Caco-2 (cell line): Measurements from ENCODE around the gene COA5. TPM values are rescaled to one million over a fixed set of nuclear protein-coding genes. Genes with fewer than 3 reads are reported as not detected.
"Not testable (repeated sequence)": the region's sequence is repeated elsewhere in the genome, so short reads cannot be mapped to it uniquely, and the experiment has no call there.

Experiments
- BruUV-seq: library from RNA; stranded (reverse); fragments of 400-500 nt; replicated peaks from 2 replicates; lab custom pipeline; 2021; lab: Mats Ljungman, UMichigan
- CTCF ChIA-PET: fragments of 300-600 bp; sonication (Branson Sonifier 250); formaldehyde crosslinking; loops from one replicate; lab custom pipeline; 2022; ENCODE audit warnings: antibody characterized with exemption; lab: Charles Lee
- POLR2A ChIA-PET: fragments of 300-600 bp; sonication (Branson Sonifier 250); formaldehyde crosslinking; loops from one replicate; lab custom pipeline; 2022; ENCODE audit warnings: antibody characterized with exemption; lab: Charles Lee
- DNase-seq, 2 experiments: peaks; one replicate each; pipeline versions ENCODE4 v3.0.0 to v3.0.0-alpha.2; 2020 to 2022
- H3K27me3 ChIP-seq: replicated peaks from 2 replicates; pipeline ENCODE4 v1.6.0; 2011; ENCODE audit warnings: low read length; ENCODE audit not compliant: control insufficient read depth, insufficient read depth
- H3K36me3 ChIP-seq: 2 replicates; pipeline ENCODE4 v1.5.1; 2011; ENCODE audit warnings: low read length; ENCODE audit not compliant: control insufficient read depth, insufficient read depth
- H3K4me1 ChIP-seq: fragments of 250-450 bp; sonication (Bioruptor Pico); 2 replicates; pipeline ENCODE4 v1.5.1; 2020; ENCODE audit warnings: mild to moderate bottlenecking
- H3K4me3 ChIP-seq: 2 replicates; pipeline ENCODE4 v1.5.1; 2011; ENCODE audit warnings: low read depth, mild to moderate bottlenecking, control low read depth, low read length
- H3K9me3 ChIP-seq: fragments of 250-450 bp; sonication (Bioruptor Pico); 2 replicates; pipeline ENCODE4 v1.5.1; 2020; ENCODE audit warnings: mild to moderate bottlenecking, moderate library complexity
- H3K27ac Mint-ChIP-seq: one replicate; pipeline ENCODE4 v1.8.0; 2022; ENCODE audit warnings: mixed read lengths; ENCODE audit not compliant: unreplicated experiment
- H3K27me3 Mint-ChIP-seq: one replicate; pipeline ENCODE4 v1.8.0; 2022; ENCODE audit warnings: mixed read lengths; ENCODE audit not compliant: insufficient read depth, unreplicated experiment
- H3K36me3 Mint-ChIP-seq: one replicate; pipeline ENCODE4 v1.8.0; 2022; ENCODE audit warnings: mild to moderate bottlenecking, mixed read lengths; ENCODE audit not compliant: insufficient read depth, unreplicated experiment
- H3K4me1 Mint-ChIP-seq: one replicate; pipeline ENCODE4 v1.8.0; 2022; ENCODE audit warnings: low read depth, mixed read lengths; ENCODE audit not compliant: unreplicated experiment
- H3K4me3 Mint-ChIP-seq: one replicate; pipeline ENCODE4 v1.8.0; 2022; ENCODE audit warnings: mild to moderate bottlenecking, moderate library complexity, mixed read lengths; ENCODE audit not compliant: unreplicated experiment
- H3K9me3 Mint-ChIP-seq: one replicate; pipeline ENCODE4 v1.8.0; 2022; ENCODE audit warnings: mixed read lengths; ENCODE audit not compliant: unreplicated experiment
- intact Hi-C: fragments of 100-400 bp; cut with micrococcal nuclease; formaldehyde crosslinking; loops from one replicate; pipeline ENCODE4 v1.10.0; 2022; ENCODE audit not compliant: unreplicated experiment
- total RNA-seq: library from RNA; stranded (reverse); gene quantifications from 2 replicates; pipeline ENCODE4 v1.2.3, GENCODE V29; 2022
- TF ChIP-seq, protein P1 (sequence below), 2 experiments: fragments of 200-600 bp in 1 of 2; IDR thresholded peaks; 1 replicate in 1 of 2; 2 replicates in 1 of 2; pipeline versions ENCODE4 v1.5.1 to v1.8.0; 2011 to 2022; ENCODE audit warnings: antibody characterized with exemption in 1 of 2, control low read depth in 1 of 2, inconsistent platforms in 1 of 2, low read depth in 1 of 2, low read length in 1 of 2, mild to moderate bottlenecking in 1 of 2, moderate library complexity in 1 of 2; ENCODE audit not compliant: insufficient read depth in 1 of 2, severe bottlenecking in 1 of 2, unreplicated experiment in 1 of 2

COA5 gene
- total RNA-seq, 1 experiment from 2014 or later = 35.7 TPM

DNA sequence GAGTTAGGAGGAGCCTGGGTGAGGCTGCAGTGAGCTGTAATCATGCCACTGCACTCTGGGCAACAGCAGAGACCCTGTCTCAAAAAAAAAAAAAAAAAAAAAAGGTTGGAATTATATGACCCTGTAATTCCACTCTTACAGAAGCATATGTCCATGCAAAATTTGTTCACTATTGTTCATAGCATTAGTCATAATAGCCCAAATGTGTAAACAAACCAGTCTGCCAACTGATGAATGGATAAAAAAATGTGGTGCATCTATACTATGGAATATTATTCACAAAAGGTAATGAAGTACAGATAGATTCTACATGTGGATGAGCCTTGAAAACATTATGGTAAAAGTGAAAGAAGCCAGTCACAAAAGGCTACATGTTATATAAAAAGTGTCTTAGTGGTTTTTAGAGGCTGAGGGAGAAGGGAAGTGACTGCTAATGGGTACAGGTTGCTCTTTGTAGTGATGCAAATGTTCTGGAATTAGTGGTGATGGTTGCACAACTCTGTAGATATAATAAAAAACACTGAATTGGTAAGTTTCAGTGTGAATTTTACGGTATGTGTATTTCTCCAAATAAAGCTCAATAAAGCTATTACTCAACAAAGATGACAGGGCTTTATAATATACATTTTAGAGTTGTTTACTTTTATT is 9.4 kb downstream of the COA5 start:
- no TSS peak for BruUV-seq
- Histone ChIP-seq H3K4me3 (no peak overlapping the region), H3K27me3 (no peaks in the 10 kb centered on the region), H3K36me3 (no peaks in the 10 kb centered on the region), H3K4me1 (no peaks in the 10 kb centered on the region; the same call in 1 of the 2 replicates), H3K9me3 (no peaks in the 10 kb centered on the region; the same call in 1 of the 2 replicates)
- Mint-ChIP-seq H3K27me3 (no peaks in the 10 kb centered on the region), H3K4me1 (no peaks in the 10 kb centered on the region), H3K27ac (no peak overlapping the region), H3K4me3 (no peak overlapping the region), H3K9me3 (no peaks in the 10 kb centered on the region), H3K36me3 (peaks cover 59% of the 10 kb centered on the region)
- DNase-seq = no peak
- POLR2A ChIA-PET = no interaction called here
- CTCF ChIA-PET = no interaction called here
- TF ChIP-seq, protein P1, sequence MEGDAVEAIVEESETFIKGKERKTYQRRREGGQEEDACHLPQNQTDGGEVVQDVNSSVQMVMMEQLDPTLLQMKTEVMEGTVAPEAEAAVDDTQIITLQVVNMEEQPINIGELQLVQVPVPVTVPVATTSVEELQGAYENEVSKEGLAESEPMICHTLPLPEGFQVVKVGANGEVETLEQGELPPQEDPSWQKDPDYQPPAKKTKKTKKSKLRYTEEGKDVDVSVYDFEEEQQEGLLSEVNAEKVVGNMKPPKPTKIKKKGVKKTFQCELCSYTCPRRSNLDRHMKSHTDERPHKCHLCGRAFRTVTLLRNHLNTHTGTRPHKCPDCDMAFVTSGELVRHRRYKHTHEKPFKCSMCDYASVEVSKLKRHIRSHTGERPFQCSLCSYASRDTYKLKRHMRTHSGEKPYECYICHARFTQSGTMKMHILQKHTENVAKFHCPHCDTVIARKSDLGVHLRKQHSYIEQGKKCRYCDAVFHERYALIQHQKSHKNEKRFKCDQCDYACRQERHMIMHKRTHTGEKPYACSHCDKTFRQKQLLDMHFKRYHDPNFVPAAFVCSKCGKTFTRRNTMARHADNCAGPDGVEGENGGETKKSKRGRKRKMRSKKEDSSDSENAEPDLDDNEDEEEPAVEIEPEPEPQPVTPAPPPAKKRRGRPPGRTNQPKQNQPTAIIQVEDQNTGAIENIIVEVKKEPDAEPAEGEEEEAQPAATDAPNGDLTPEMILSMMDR (IDR thresholded peaks at IDR 0.05; ENCODE audit: insufficient read depth in 1 of 2, low read depth in 1 of 2, low read length in 1 of 2, severe bottlenecking in 1 of 2, unreplicated experiment in 1 of 2) = no peak
- intact Hi-C loops = no loop called here

DNA sequence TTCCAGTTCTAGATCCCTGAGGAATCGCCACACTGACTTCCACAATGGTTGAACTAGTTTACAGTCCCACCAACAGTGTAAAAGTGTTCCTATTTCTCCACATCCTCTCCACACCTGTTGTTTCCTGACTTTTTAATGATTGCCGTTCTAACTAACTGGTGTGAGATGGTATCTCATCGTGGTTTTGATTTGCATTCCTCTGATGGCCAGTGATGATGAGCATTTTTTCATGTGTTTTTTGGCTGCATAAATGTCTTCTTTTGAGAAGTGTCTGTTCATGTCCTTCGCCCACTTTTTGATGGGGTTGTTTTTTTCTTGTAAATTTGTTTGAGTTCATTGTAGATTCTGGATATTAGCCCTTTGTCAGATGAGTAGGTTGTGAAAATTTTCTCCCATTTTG is 13.6 kb downstream of the COA5 start:
- H3K9me3 ChIP-seq, H3K36me3 ChIP-seq, H3K4me3 Mint-ChIP-seq, H3K4me3 ChIP-seq, H3K4me1 ChIP-seq, BruUV-seq, H3K27me3 ChIP-seq, H3K9me3 Mint-ChIP-seq, DNase-seq, CTCF ChIA-PET, H3K27ac Mint-ChIP-seq, intact Hi-C loops, POLR2A ChIA-PET, H3K27me3 Mint-ChIP-seq, H3K4me1 Mint-ChIP-seq: not testable (repeated sequence)
- peaks cover 31% of the 10 kb centered on the region for H3K36me3 Mint-ChIP-seq

DNA sequence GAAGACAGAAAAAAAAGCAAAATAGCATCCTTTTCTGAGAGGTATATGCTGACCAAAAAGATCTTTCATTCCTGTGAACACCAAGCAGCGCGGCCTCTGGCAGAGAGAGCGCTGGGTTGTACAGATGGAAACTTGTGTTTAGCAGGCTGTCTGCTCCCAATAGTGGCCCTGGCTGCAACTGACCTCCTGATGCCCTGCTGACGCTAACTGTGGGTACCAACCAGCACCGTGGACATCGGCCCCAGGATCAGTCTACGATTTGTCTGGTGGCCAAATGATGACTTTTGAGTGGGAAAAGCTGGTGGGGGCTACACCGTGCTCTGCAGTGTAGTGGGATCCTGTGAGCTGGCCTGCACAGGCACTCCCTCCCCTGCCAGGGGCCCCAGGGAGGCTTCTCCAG is 15.7 kb downstream of the COA5 start:
- no peaks in the 10 kb centered on the region for H3K27me3 ChIP-seq
- TF ChIP-seq, protein P1 (IDR thresholded peaks at IDR 0.05; ENCODE audit: insufficient read depth in 1 of 2, low read depth in 1 of 2, low read length in 1 of 2, severe bottlenecking in 1 of 2, unreplicated experiment in 1 of 2) = no peak
- H3K4me1 ChIP-seq = no peaks in the 10 kb centered on the region
- no peak overlapping the region for H3K4me3 Mint-ChIP-seq
- H3K4me3 ChIP-seq = no peak overlapping the region
- intact Hi-C loops = no loop called here
- no peaks in the 10 kb centered on the region; the same call in 1 of the 2 replicates for H3K9me3 ChIP-seq
- no peaks in the 10 kb centered on the region for H3K36me3 ChIP-seq
- ChIA-PET CTCF (no interaction called here), POLR2A (no interaction called here)
- no peaks in the 10 kb centered on the region for H3K4me1 Mint-ChIP-seq
- no peak overlapping the region for H3K27ac Mint-ChIP-seq
- no peaks in the 10 kb centered on the region for H3K27me3 Mint-ChIP-seq
- H3K36me3 Mint-ChIP-seq = peaks cover 21% of the 10 kb centered on the region
- no TSS peak for BruUV-seq
- DNase-seq = no peak
- no peaks in the 10 kb centered on the region for H3K9me3 Mint-ChIP-seq
